ENCODE results near the gene MIX23. TPM values are rescaled to one million over a fixed set of nuclear protein-coding genes. Genes with fewer than 3 reads are reported as not detected.

The MIX23 gene
- 10 to 100 TPM; 10.6 to 85.1 (median 34.6) TPM for total RNA-seq
- polyA plus RNA-seq, result 100 to 1,000 TPM in 1 of 3 donors, 10 to 100 TPM in 2; 49.8 to 118 (median 57.4) TPM
- long read RNA-seq, donor 1, transcript CCDC58-201 (5 exons, 720 nt), result major isoform, 17 of 38 reads
- long read RNA-seq, donor 1, transcript CCDC58-207 (3 exons, 683 nt), result minor isoform, 10 of 38 reads
- long read RNA-seq, donor 1, partial matches to known transcripts, result 9 of 38 reads
- long read RNA-seq, donor 1, other reads (novel, unspliced or antisense), result 0 of 38 reads
- long read RNA-seq, donor 2, transcript CCDC58-201 (5 exons, 720 nt), result major isoform, 13 of 25 reads
- long read RNA-seq, donor 2, partial matches to known transcripts, result 7 of 25 reads
- long read RNA-seq, donor 2, other reads (novel, unspliced or antisense), result 0 of 25 reads
- long read RNA-seq, donor 3, transcript CCDC58-201 (5 exons, 720 nt), result major isoform, 20 of 28 reads
- long read RNA-seq, donor 3, transcript CCDC58-207 (3 exons, 683 nt), result minor isoform, 5 of 28 reads
- long read RNA-seq, donor 3, partial matches to known transcripts, result 0 of 28 reads
- long read RNA-seq, donor 3, other reads (novel, unspliced or antisense), result 0 of 28 reads
- long read RNA-seq, donor 4, transcript CCDC58-201 (5 exons, 720 nt), result major isoform, 11 of 14 reads
- long read RNA-seq, donor 4, partial matches to known transcripts, result 0 of 14 reads
- long read RNA-seq, donor 4, other reads (novel, unspliced or antisense), result 3 of 14 reads
- long read RNA-seq, donor 5, partial matches to known transcripts, result 0 of 2 reads
- long read RNA-seq, donor 5, other reads (novel, unspliced or antisense), result 0 of 2 reads
- long read RNA-seq, donor 6, transcript CCDC58-201 (5 exons, 720 nt), result major isoform, 10 of 16 reads
- long read RNA-seq, donor 6, partial matches to known transcripts, result 0 of 16 reads
- long read RNA-seq, donor 6, other reads (novel, unspliced or antisense), result 3 of 16 reads
- long read RNA-seq, donor 7, transcript CCDC58-201 (5 exons, 720 nt), result major isoform, 14 of 16 reads
- long read RNA-seq, donor 7, partial matches to known transcripts, result 0 of 16 reads
- long read RNA-seq, donor 7, other reads (novel, unspliced or antisense), result 0 of 16 reads
- long read RNA-seq, donor 8, transcript CCDC58-201 (5 exons, 720 nt), result major isoform, 24 of 33 reads
- long read RNA-seq, donor 8, partial matches to known transcripts, result 8 of 33 reads
- long read RNA-seq, donor 8, other reads (novel, unspliced or antisense), result 0 of 33 reads
- long read RNA-seq, donor 9, transcript CCDC58-201 (5 exons, 720 nt), result major isoform, 10 of 15 reads
- long read RNA-seq, donor 9, partial matches to known transcripts, result 0 of 15 reads
- long read RNA-seq, donor 9, other reads (novel, unspliced or antisense), result 0 of 15 reads
- long read RNA-seq, donor 10, transcript CCDC58-207 (3 exons, 683 nt), result minor isoform, 5 of 13 reads
- long read RNA-seq, donor 10, transcript CCDC58-201 (5 exons, 720 nt), result major isoform, 7 of 13 reads
- long read RNA-seq, donor 10, partial matches to known transcripts, result 0 of 13 reads
- long read RNA-seq, donor 10, other reads (novel, unspliced or antisense), result 0 of 13 reads

GRCh38 chr3:122382888-122383666 lies at the start of gene MIX23:
TSS of gene MIX23 (minus strand) at chr3:122383231. CDS start at chr3:122383224, 7 bp downstream.
- intact Hi-C loops (cut with DNase I), result loop anchor here in 1 of 2 donors (10.0 kb wide), 1 partner anchor 302 kb away; the partner anchor contains the start of gene PARP14
- H3K4me3 ChIP-seq, result peak within 1 kb of the TSS; percentile 54 to 79 (median 65)
- H3K9me3 ChIP-seq (replicated peaks in 1 of 3), result no peaks in the 10 kb centered on the region
- DNase-seq, result peak; percentile 85 to 93 (median 87)
- H3K4me1 ChIP-seq (replicated peaks in 1 of 2), result peaks cover 7 to 31% of the 10 kb centered on the region in 2 donors
- TF ChIP-seq CTCF (IDR thresholded peaks at IDR 0.05), result no peak
- peak in 1 of 2 donors; percentile 61 for TF ChIP-seq POLR2A (IDR thresholded peaks at IDR 0.05)
- no peaks in the 10 kb centered on the region for H3K36me3 ChIP-seq (replicated peaks in 1 of 2)
- WGBS, 4 donors, result 0 to 1% (median 1%) methylated on average over 21 to 31 of the region's 31 CpGs
- peak within 1 kb of the TSS; percentile 35 to 96 (median 85) for H3K27ac ChIP-seq
- H3K27me3 ChIP-seq, result no peaks in the 10 kb centered on the region

GRCh38 chr3:122430371-122430770 lies 47.3 kb upstream of the MIX23 start:
- TF ChIP-seq CTCF (IDR thresholded peaks at IDR 0.05) (no peak), POLR2A (IDR thresholded peaks at IDR 0.05) (no peak)
- Histone ChIP-seq H3K27ac (no peak overlapping the region), H3K27me3 (no peaks in the 10 kb centered on the region), H3K4me3 (no peak overlapping the region), H3K4me1 (replicated peaks in 1 of 2) (peaks cover 0 to 11% of the 10 kb centered on the region in 2 donors), H3K9me3 (replicated peaks in 1 of 3) (no peaks in the 10 kb centered on the region), H3K36me3 (replicated peaks in 1 of 2) (peaks cover 0 to 40% of the 10 kb centered on the region in 2 donors)
- intact Hi-C loops (cut with DNase I), result no loop called here
- DNase-seq, result no peak
- WGBS, 4 donors, result 84 to 96% (median 91%) methylated on average over 2 of the region's 2 CpGs

- Histone ChIP-seq H3K9me3 (replicated peaks in 1 of 3) (no peaks in the 10 kb centered on the region), H3K27ac (no peak overlapping the region), H3K27me3 (no peaks in the 10 kb centered on the region), H3K4me3 (no peak overlapping the region), H3K36me3 (replicated peaks in 1 of 2) (peaks cover 0 to 36% of the 10 kb centered on the region in 2 donors), H3K4me1 (replicated peaks in 1 of 2) (peaks cover 0 to 30% of the 10 kb centered on the region in 2 donors)
- intact Hi-C loops (cut with DNase I), result no loop called here
- TF ChIP-seq POLR2A (IDR thresholded peaks at IDR 0.05), result no peak
- TF ChIP-seq CTCF (IDR thresholded peaks at IDR 0.05), result no peak
- DNase-seq, result no peak
- 77 to 88% (median 82%) methylated on average over 2 of the region's 2 CpGs for WGBS, 4 donors
Observed at GRCh38 chr3:122427857-122428471, 44.9 kb upstream of the MIX23 start.
